Urothelium cell line (cell line): Measurements from ENCODE around the gene ELOVL4.

Experiments used
- DNase-seq: peaks from one replicate; pipeline ENCODE4 v3.0.0; 2011; ENCODE audit warnings: low spot score, mixed read lengths
- FAIRE-seq: peaks from 2 replicates; lab custom pipeline; 2011; peaks lifted over from hg19 to GRCh38; lab: Jason Lieb, UNC

The ELOVL4 gene

DNA sequence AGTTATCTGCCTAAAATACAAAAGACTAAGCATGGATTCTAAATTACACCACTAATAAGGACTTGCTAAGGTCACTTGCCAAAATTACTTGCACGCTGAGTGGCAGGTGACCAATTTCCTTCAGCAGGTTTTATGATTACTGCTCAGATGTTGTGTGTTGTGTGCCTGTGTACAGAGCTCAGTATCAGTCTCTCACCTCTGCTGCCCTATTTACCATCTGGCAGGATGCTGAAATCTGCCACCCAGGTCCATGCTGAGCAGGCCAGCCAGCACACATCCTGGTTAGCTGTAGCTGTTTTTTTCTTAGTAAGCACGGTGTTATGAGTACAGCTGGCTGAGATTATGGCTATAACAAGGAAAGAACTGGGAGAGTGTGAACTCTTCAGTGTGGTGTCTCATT lies 34.0 kb downstream of the ELOVL4 start:
- no peak for DNase-seq
- no peak for FAIRE-seq

DNA sequence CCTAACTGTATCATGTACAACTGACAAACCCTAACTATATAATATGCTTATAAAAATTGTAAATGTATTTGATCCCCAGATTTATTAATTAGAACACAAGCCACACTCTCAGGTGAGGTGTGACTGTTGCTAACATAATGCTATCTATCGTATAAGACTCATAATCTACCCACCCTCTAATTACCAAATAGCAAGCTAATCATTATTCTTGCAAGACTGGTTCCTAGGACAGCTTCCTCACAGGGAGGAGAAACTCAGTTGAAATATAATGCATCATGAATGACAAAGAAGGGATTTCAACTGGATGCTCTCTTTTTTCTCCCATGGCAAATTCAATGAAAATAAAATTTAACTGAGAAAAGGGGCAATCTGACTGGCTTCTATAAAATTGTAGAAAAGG lies 35.4 kb downstream of the ELOVL4 start:
- DNase-seq: no peak
- FAIRE-seq: no peak

DNA sequence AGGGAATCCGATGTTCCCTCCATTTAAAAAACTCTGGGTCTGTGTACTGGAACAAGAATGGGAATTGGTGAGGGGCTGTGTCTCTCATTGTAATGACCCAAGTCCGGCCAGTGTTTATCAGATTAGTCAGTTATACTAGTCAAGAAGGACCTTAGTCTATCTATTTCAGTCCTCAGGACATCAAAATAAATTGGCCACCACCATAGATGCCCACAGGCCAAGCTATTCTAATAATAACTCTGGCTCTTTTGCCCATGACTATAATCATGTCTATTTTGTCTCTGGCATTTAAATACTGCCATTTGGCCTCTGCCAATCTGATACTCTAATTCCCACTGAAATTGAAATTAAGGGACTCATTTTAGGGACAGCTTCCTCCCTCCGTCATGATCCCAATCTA lies 37.8 kb downstream of the ELOVL4 start:
- FAIRE-seq: no peak

DNA sequence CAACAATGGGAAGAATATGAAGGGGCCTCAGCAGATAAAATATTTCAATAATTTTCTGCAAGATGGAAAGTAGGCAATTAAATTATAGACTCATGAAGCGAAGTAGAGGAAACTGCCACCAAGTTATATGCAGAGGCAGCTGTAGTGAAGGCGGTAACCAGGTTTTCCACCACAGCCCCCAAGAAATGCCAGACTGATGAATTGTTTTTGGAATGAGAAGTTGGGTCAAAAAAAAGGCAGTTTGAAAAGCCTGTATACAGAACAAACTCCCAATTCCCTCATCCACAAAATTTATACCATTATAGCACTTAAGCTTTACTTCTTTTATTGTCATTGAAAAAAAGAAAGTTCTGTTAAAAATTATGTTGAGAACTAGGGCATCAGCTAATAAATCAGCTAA lies 45.3 kb downstream of the ELOVL4 start:
- no peak for DNase-seq
- no peak for FAIRE-seq

More for the DNA sequence above, 37.8 kb downstream of the ELOVL4 start:
- DNase-seq: no peak

DNA sequence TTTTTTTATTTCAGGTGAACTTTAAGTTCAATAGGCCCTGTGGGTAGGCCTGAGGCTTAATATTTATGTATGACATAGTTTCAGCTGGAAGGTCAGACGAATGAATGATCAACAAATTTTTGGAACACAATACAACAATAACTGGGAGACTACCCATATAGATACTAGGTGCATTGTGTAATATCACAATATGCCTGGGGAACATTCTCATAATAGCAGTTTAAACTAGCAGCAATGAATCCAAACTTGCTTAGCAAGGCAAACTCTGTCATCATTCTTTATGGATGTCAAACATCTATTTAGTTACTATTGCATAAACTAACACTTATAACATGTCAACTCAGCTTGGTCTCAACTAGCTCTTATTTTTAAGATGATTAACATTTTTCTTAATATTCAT lies 49.3 kb downstream of the ELOVL4 start:
- DNase-seq (no peak), FAIRE-seq (no peak)

DNA sequence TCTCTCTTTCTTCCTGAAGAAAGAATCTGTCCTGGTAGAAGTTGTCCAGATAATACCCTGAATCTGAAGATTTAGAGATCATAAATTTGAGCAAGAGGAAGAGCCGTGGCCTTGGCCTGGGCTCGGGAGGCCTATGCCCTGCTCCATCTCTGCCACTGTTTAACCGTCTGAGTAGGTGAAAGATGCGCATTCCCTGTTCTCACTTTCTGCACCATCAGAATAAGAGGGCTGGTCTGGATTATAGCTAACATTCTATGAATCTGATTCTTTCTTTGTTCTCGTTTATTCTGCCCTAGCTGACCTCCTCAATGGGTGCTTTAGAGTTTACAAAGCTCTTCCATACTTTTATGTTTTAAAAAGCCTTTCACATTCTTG lies 51.3 kb downstream of the ELOVL4 start:
- FAIRE-seq: no peak
- no peak for DNase-seq

DNA sequence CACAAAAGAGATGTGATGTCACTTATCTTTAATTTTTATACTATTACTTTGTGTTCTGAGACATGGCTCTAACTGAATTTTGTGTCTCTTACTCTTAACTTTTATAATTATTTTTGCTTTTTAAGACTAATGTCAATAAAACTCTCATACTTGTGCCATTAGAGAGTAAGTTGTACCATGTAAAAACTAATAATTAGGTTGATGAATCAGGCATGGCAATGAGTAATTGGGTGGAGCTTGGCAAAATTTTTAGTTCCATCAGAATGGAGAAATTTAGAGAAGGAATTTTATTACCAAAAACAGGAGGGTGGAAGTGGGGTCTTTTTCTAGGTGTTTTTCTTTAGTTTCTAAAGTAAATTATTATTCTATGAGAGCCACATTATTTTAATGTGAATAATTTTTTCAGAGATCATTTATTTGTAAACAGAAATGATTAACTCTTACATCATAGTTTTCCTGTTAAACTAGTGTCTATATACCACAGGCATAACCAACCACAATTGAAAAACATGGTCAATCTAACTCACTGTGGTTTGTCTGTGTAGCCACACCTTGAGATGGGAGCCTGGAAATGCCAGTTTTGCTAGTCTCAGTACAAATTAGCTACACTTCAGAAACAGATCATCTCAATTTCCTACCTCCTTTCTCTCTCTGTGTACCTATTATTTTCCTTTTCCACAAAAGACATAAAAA lies 51.8 kb downstream of the ELOVL4 start:
- FAIRE-seq: no peak
- DNase-seq: no peak

DNA sequence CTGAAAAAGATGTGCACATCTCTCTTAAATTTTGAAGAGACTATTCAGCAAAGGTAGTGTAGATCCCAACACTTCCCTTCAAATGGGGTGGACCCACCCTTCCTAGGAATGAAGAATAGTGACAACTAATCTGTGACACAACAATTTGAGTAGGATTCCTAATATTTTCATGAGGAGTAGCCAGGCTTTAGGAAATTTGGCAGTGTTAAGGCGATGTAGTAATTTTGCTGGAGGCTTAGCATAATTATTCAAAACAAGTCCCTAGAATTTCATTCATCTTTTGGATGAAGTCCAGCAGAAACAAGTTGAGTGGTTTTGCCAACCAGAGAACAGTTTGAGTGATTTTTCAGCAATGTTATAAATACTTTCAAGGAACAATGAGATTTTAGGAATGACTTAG lies 52.4 kb downstream of the ELOVL4 start:
- FAIRE-seq (no peak), DNase-seq (no peak)

DNA sequence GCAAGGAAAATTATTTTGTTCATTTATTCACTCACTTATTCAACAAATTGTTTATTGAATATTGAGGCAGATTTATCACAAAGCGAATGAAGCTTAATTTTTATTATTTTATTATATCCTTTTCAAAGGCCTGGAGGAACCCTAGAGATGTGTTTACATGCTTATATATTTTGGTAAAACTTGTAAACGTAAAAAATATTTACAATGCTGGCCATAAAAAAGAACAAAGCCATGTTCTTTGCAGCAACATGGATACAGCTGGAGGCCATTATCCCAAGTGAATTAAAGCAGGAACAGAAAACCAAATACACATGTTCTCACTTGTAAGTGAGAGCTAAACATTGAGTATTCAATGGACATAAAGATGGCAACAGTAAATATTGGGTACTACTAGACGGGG lies 58.8 kb downstream of the ELOVL4 start:
- DNase-seq: no peak
- no peak for FAIRE-seq

DNA sequence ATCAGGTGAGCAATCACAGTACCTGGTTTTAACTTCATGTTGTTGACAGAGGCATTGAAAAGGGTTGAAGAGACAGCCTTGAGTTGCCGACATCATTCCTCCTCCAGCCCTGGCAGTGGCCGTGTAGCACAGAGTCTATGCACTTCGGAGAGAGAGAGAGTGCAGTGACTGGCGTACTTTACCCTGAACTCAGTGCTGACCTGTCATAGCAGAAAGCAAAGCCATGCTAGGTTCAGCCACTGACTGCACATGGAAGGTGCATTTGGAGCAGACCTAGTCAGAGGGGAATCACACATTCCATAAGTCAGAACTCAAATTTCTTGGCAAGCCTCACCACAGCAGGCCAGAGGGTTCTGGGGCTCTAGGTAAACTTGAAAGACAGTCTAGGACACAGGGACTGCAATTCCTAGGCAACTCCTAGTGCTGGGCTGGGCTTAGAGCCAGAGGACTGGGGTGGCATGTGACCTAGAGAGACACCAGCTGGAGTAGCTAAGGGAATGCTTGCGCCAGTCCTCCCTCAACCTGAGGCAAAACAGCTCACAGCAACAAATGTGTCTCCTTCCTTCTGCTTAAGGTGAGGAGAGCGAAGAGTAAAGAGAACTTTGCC lies 69.1 kb downstream of the ELOVL4 start:
- no peak for FAIRE-seq

DNA sequence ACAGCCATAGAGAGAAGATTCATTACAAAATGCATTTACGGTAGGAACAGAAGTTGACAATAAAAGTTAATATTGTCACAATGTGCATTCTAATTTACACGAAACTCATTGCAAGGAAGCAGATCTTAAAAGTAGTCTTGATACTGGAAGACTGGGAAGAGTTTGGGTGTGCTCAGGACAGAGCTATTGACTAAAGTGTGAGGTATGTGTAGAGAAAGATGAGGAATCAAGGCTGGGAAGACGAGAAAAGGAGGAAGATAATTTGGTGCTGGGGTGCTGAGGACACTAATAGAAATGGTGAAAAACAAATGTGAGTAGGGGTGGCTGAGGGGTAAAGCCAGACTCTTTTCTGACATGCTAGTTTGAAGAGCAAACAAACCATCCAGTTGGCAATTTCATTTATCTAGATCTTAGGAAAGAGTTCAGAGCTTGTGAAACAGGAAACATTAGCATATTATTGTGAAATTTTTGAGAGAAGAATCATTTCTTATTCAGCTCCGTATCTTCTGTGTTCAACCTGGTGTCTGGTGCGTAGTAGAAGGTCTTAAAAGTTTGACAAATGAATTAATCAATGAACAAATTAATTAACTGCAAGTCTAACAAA lies 72.7 kb downstream of the ELOVL4 start:
- no peak for DNase-seq
- no peak for FAIRE-seq

More for the DNA sequence above, 69.1 kb downstream of the ELOVL4 start:
- no peak for DNase-seq

DNA sequence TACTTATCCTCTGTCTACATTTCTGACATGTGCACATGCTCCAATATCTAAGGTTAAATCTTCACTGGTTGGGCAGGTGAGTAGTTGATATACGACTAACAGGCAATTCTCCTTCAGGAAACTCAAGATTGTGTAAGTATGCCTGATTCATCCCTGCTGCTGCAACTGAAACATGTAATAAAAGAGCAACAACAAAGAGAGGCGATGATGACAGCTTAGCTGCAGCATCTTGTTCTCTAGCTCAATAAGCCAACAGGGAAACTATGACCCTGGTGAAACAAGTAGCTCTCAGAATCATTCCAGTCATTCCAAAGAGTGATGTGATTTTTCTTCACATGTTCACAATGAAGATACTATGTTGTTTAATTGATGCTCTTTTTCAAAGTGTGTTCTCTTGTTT lies 74.4 kb downstream of the ELOVL4 start:
- FAIRE-seq (no peak), DNase-seq (no peak)

DNA sequence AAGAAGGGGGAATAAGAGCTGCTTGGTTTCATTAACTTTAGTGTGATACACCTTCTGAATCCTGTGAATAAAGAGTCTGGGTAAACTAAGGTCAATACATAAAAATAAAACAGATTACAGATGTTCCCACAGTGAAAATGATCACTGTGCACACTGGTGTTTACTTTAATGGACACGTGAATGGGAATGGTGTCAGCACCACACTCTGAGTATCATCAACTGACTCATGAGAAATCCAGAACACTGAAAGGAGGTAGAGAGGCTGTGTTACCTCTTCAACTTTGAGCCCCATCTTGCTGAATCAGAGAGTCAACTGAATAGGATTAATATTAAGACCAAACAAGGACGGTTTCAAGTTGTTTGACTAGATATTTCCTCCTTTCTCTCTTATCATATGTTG lies 75.0 kb downstream of the ELOVL4 start:
- no peak for FAIRE-seq

DNA sequence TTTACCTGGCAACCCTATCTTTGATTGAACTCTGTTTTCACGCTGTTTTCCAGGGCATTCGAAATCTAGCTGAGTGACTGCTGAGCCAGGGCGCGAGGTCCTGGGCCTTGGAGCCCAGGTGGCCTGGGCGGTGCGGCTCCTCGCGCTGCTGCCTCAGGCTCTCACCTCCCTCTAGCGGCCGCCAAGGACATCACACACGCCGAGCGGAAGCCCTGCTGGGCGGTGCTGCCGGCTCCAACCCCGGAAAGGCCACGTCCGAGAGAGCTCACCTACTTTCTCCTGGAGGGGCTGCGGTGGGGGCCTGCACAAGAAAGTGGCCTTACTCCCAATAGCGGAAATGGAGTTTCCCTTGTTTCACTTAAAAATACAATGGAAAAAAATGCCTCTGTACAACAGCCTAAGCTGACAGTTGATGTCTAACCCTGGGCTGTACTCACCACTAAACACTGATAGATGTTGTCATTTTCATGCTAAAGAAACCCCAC lies 77.7 kb downstream of the ELOVL4 start:
- DNase-seq (peak; percentile 82), FAIRE-seq (no peak)

More for the DNA sequence above, 75.0 kb downstream of the ELOVL4 start:
- no peak for DNase-seq

DNA sequence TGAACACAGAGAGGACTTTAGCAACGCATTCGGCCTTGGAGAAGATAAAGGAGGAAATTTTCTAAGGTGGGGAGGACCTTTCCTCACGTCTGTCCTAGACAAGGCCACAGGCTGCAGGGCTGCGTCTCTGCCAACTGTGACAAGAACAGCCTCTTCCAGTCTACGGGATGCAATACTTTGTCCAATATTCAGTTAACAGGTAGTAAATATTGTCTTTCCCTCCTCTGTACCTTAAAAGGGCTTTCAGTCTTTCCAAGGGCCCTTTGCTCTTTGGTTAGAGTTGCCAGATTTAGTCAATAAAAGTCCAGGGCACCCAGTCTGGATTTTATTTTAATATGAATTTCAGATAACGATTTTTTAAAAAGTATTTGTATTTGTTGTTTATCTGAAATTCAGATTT lies 78.2 kb downstream of the ELOVL4 start:
- no peak for DNase-seq
- FAIRE-seq: no peak

DNA sequence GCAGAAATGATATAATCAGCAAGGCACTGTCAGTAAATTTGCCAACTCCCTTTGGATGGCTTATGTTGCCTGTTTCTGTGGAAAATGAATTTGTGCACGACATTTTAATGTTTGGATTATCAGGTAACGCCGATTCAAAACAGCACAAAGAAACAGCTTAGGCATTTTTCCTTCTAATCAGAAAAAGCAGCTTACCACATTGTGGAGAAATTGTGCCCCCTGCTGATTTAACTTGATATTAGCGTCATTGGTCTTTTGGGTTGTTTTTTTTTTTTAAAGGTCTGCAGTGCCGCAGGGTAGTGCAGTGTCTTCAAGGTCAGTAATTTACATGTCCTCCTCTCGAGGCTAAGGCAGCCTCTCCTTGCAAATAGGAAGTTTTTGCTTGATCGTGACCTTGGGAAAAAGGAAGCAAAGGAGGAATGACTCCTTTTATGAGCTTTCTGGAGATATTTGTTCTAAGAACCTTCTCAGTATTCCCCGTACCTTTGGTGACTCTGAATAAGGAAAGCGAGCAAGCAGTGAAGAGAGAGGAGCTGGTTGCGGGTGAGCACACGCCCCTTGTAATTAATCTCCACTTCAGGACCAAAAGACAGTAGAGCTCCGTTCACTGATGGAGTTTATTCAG lies 79.1 kb downstream of the ELOVL4 start:
- peak; percentile 49 for DNase-seq
- FAIRE-seq: no peak
